WTC11 (cell line): Measurements from ENCODE around the gene MET. TPM values are rescaled to one million over a fixed set of nuclear protein-coding genes. Genes with fewer than 3 reads are reported as not detected.

Experiments
- ATAC-seq: fragments of 200-7000 bp; cut with Tn5 transposase; 2 replicates; pipeline ENCODE4 v1.10.0; 2021; ENCODE audit warnings: mild to moderate bottlenecking, moderate library complexity
- CTCF ChIA-PET: fragments of 300-600 bp; sonication (Branson Sonifier 250); formaldehyde crosslinking; loops from one replicate; lab custom pipeline; 2021; ENCODE audit warnings: antibody characterized with exemption; lab: Charles Lee
- POLR2A ChIA-PET: fragments of 350-600 bp; sonication (Branson Sonifier 250); formaldehyde crosslinking; loops from one replicate; lab custom pipeline; 2021; ENCODE audit warnings: antibody characterized with exemption; lab: Charles Lee
- DNase-seq: peaks from one replicate; pipeline ENCODE4 v3.0.0; 2021; ENCODE audit warnings: low spot score
- H3K27ac Mint-ChIP-seq: 2 replicates; pipeline ENCODE4 v1.8.0; 2021; ENCODE audit warnings: mixed read lengths
- H3K27me3 Mint-ChIP-seq: 2 replicates; pipeline ENCODE4 v1.8.0; 2021; ENCODE audit warnings: low read depth, mild to moderate bottlenecking, moderate library complexity, mixed read lengths
- H3K36me3 Mint-ChIP-seq: 2 replicates; pipeline ENCODE4 v1.8.0; 2021; ENCODE audit warnings: mixed read lengths
- H3K4me1 Mint-ChIP-seq: 2 replicates; pipeline ENCODE4 v1.8.0; 2022; ENCODE audit warnings: mixed read lengths
- H3K4me3 Mint-ChIP-seq: 2 replicates; pipeline ENCODE4 v1.8.0; 2021; ENCODE audit warnings: mild to moderate bottlenecking, moderate library complexity, mixed read lengths
- H3K9me3 Mint-ChIP-seq: 2 replicates; pipeline ENCODE4 v1.8.0; 2021; ENCODE audit warnings: mixed read lengths
- E2F4 ChIP-seq: sonication (generic); formaldehyde crosslinking; IDR thresholded peaks from 2 replicates; pipeline ENCODE4 v1.8.1; 2022; ENCODE audit warnings: low read depth, mild to moderate bottlenecking, moderate library complexity, missing genetic modification reagents, borderline replicate concordance
- EMX1 ChIP-seq: fragments of 250-450 bp; sonication (Bioruptor Pico); IDR thresholded peaks from 2 replicates; pipeline ENCODE4 v1.8.0; 2021; ENCODE audit warnings: mild to moderate bottlenecking
- ETV6 ChIP-seq: sonication (generic); formaldehyde crosslinking; IDR thresholded peaks from 2 replicates; pipeline ENCODE4 v1.8.1; 2022; ENCODE audit warnings: mild to moderate bottlenecking, missing genetic modification reagents
- FOXJ3 ChIP-seq: sonication (generic); formaldehyde crosslinking; IDR thresholded peaks from 2 replicates; pipeline ENCODE4 v1.9.0; 2021; ENCODE audit warnings: missing genetic modification reagents, mild to moderate bottlenecking, borderline replicate concordance
- FOXK1 ChIP-seq: sonication (generic); formaldehyde crosslinking; IDR thresholded peaks from 2 replicates; pipeline ENCODE4 v1.8.0; 2022; ENCODE audit warnings: mild to moderate bottlenecking, moderate library complexity, missing genetic modification reagents
- GRHL2 ChIP-seq: fragments of 250-450 bp; sonication (Bioruptor Pico); IDR thresholded peaks from 2 replicates; pipeline ENCODE4 v1.8.0; 2022; ENCODE audit warnings: mild to moderate bottlenecking, moderate library complexity; ENCODE audit not compliant: insufficient replicate concordance, severe bottlenecking
- HMGXB4 ChIP-seq: sonication (generic); formaldehyde crosslinking; IDR thresholded peaks from 2 replicates; pipeline ENCODE4 v1.8.1; 2023; ENCODE audit warnings: mild to moderate bottlenecking, moderate library complexity, missing genetic modification reagents
- IRF2 ChIP-seq: sonication (generic); formaldehyde crosslinking; IDR thresholded peaks from 2 replicates; pipeline ENCODE4 v1.8.0; 2022; ENCODE audit warnings: low read depth, missing genetic modification reagents, borderline replicate concordance
- KAT7 ChIP-seq: sonication (generic); formaldehyde crosslinking; IDR thresholded peaks from 2 replicates; pipeline ENCODE4 v1.8.1; 2023; ENCODE audit warnings: missing genetic modification reagents, mild to moderate bottlenecking, borderline replicate concordance
- NFYB ChIP-seq: sonication (generic); formaldehyde crosslinking; conservative IDR thresholded peaks from 2 replicates; pipeline ENCODE4 v1.8.0; 2022; ENCODE audit warnings: low read depth, missing genetic modification reagents
- SMAD3 ChIP-seq: sonication (generic); formaldehyde crosslinking; IDR thresholded peaks from 2 replicates; pipeline ENCODE4 v1.8.0; 2022; ENCODE audit warnings: missing genetic modification reagents, mild to moderate bottlenecking, borderline replicate concordance
- STAT6 ChIP-seq: sonication (generic); formaldehyde crosslinking; conservative IDR thresholded peaks from 2 replicates; pipeline ENCODE4 v1.8.1; 2023; ENCODE audit warnings: mild to moderate bottlenecking, low read depth, missing genetic modification reagents, moderate library complexity
- USF1 ChIP-seq: sonication (generic); formaldehyde crosslinking; IDR thresholded peaks from 2 replicates; pipeline ENCODE4 v1.8.0; 2022; ENCODE audit warnings: mild to moderate bottlenecking, missing genetic modification reagents
- ZBTB43 ChIP-seq: sonication (generic); formaldehyde crosslinking; IDR thresholded peaks from 2 replicates; pipeline ENCODE4 v1.8.1; 2023; ENCODE audit warnings: mild to moderate bottlenecking, missing genetic modification reagents
- ZNF281 ChIP-seq: sonication (generic); formaldehyde crosslinking; IDR thresholded peaks from 2 replicates; pipeline ENCODE4 v1.8.0; 2023; ENCODE audit warnings: mild to moderate bottlenecking, missing genetic modification reagents
- ZNF317 ChIP-seq: sonication (generic); formaldehyde crosslinking; IDR thresholded peaks from 2 replicates; pipeline ENCODE4 v1.8.1; 2023; ENCODE audit warnings: low read depth, mild to moderate bottlenecking, moderate library complexity, missing genetic modification reagents, borderline replicate concordance
- ZNF425 ChIP-seq: fragments of 250-450 bp; sonication (Bioruptor Pico); conservative IDR thresholded peaks from 2 replicates; pipeline ENCODE4 v1.9.0; 2021; ENCODE audit warnings: mild to moderate bottlenecking
- total RNA-seq: library from RNA; stranded (reverse); gene quantifications from 3 replicates; pipeline ENCODE4 v1.2.3, GENCODE V29; 2021

Gene MET
- total RNA-seq, 1 experiment from 2014 or later, result 9.4 TPM

GRCh38 chr7:116652793-116653192 is 19.2 kb upstream of the MET start:
- H3K27me3 Mint-ChIP-seq, result no peaks in the 10 kb centered on the region
- ChIA-PET POLR2A (no interaction called here), CTCF (interaction anchor here (0.6 to 1.2 kb wide), 2 partner anchors 134 to 176 kb away, joined by 3 to 4 read pairs; no protein-coding TSS in a partner anchor)

More at GRCh38 chr7:116652793-116653192, 19.2 kb upstream of the MET start:
- no peaks in the 10 kb centered on the region for H3K9me3 Mint-ChIP-seq
- DNase-seq, result no peak
- TF ChIP-seq FOXJ3 (no peak), NFYB (CRISPR knock-in tag) (no peak), USF1 (CRISPR knock-in tag) (no peak), IRF2 (CRISPR knock-in tag) (no peak), GRHL2 (CRISPR knock-in tag) (no peak), STAT6 (CRISPR knock-in tag) (no peak), ETV6 (CRISPR knock-in tag) (no peak), ZBTB43 (CRISPR knock-in tag) (no peak), EMX1 (CRISPR knock-in tag) (no peak), ZNF317 (CRISPR knock-in tag) (no peak), ZNF425 (CRISPR knock-in tag) (no peak), ZNF281 (no peak), E2F4 (CRISPR knock-in tag) (no peak), HMGXB4 (CRISPR knock-in tag) (no peak), SMAD3 (no peak), KAT7 (CRISPR knock-in tag) (no peak), FOXK1 (CRISPR knock-in tag) (no peak)
- TF ChIP-seq, all 79 proteins: peak for 0
- Mint-ChIP-seq H3K36me3 (no peaks in the 10 kb centered on the region), H3K4me1 (peaks cover 3% of the 10 kb centered on the region; the same call in 1 of the 2 replicates), H3K27ac (no peak overlapping the region), H3K4me3 (no peak overlapping the region)
- no peak for ATAC-seq
